CD4-positive, alpha-beta T cell treated with Interleukin-15 for 1 hour (primary cell): Measurements from ENCODE around the gene FLNC.

Experiments
- DNase-seq: peaks from one replicate; pipeline ENCODE4 v3.0.0-alpha.2; 2020

FLNC gene

GRCh38 chr7:128879939-128880746 lies 49.9 kb downstream of the FLNC start:
- no peak for DNase-seq

GRCh38 chr7:128880791-128881457 lies 50.7 kb downstream of the FLNC start:
- DNase-seq = no peak

- DNase-seq = no peak
Observed at GRCh38 chr7:128881458-128882125, 51.4 kb downstream of the FLNC start.

- DNase-seq = no peak
Observed at GRCh38 chr7:128882134-128882533, 51.9 kb downstream of the FLNC start.

GRCh38 chr7:128883622-128884448 lies 53.6 kb downstream of the FLNC start:
- peak; percentile 77 for DNase-seq

- DNase-seq = no peak
Observed at GRCh38 chr7:128884561-128885369, 54.6 kb downstream of the FLNC start.

GRCh38 chr7:128885370-128886187 lies 55.4 kb downstream of the FLNC start:
- DNase-seq = no peak

GRCh38 chr7:128886391-128887168 lies 56.4 kb downstream of the FLNC start:
- DNase-seq = no peak

GRCh38 chr7:128887169-128888038 lies 57.2 kb downstream of the FLNC start:
- DNase-seq = no peak

GRCh38 chr7:128888039-128888755 lies 58.0 kb downstream of the FLNC start:
- DNase-seq = no peak

GRCh38 chr7:128888756-128889095 lies 58.5 kb downstream of the FLNC start:
- DNase-seq = no peak

GRCh38 chr7:128889121-128889520 lies 58.9 kb downstream of the FLNC start:
- no peak for DNase-seq

- no peak for DNase-seq
Observed at GRCh38 chr7:128890306-128891109, 60.3 kb downstream of the FLNC start.

- DNase-seq = no peak
Observed at GRCh38 chr7:128891110-128891941, 61.1 kb downstream of the FLNC start.

- no peak for DNase-seq
Observed at GRCh38 chr7:128891942-128892269, 61.7 kb downstream of the FLNC start.

- no peak for DNase-seq
Observed at GRCh38 chr7:128892521-128893250, 62.5 kb downstream of the FLNC start.
